K562 (cell line): ENCODE measurements around the gene FOXL3. TPM values are rescaled to one million over a fixed set of nuclear protein-coding genes. Genes with fewer than 3 reads are reported as not detected.

Source experiments
- CBX8 ChIP-seq: fragments of 200-600 bp; sonication (generic); IDR thresholded peaks from 2 replicates; pipeline ENCODE4 v1.6.1; 2012; ENCODE audit warnings: borderline replicate concordance, mixed run types, low read depth, mild to moderate bottlenecking, moderate library complexity, mixed read lengths, low read length, control low read depth, inconsistent platforms; ENCODE audit not compliant: poor library complexity, severe bottlenecking; ENCODE audit errors: extremely low read depth
- DEAF1 ChIP-seq: fragments of 450-650 bp; formaldehyde crosslinking; IDR thresholded peaks from 2 replicates; pipeline ENCODE4 v1.4.0; 2020; ENCODE audit warnings: mild to moderate bottlenecking, moderate library complexity
- ERF ChIP-seq: fragments of 450-650 bp; formaldehyde crosslinking; IDR thresholded peaks from 2 replicates; pipeline ENCODE4 v1.4.0; 2020; ENCODE audit warnings: mild to moderate bottlenecking, mixed read lengths
- HMG20B ChIP-seq: fragments of 250-450 bp; sonication (Bioruptor Pico); IDR thresholded peaks from 2 replicates; pipeline ENCODE4 v1.5.0; 2021; ENCODE audit warnings: mild to moderate bottlenecking
- KLF6 ChIP-seq: fragments of 250-450 bp; sonication (Bioruptor Pico); IDR thresholded peaks from 2 replicates; pipeline ENCODE4 v1.4.0; 2020; ENCODE audit warnings: mild to moderate bottlenecking, moderate library complexity, borderline replicate concordance
- PHF20 ChIP-seq: fragments of 450-650 bp; IDR thresholded peaks from 2 replicates; pipeline ENCODE4 v1.6.1; 2018; ENCODE audit not compliant: partially characterized antibody
- PHF8 ChIP-seq: fragments of 200-600 bp; sonication (generic); IDR thresholded peaks from 2 replicates; pipeline ENCODE4 v1.6.1; 2012; ENCODE audit warnings: mixed run types, mild to moderate bottlenecking, inconsistent platforms, low read length, moderate library complexity, borderline replicate concordance
- RBM34 ChIP-seq: fragments of 200-400 bp; formaldehyde crosslinking; IDR thresholded peaks from 2 replicates; pipeline ENCODE4 v1.6.1; 2018; ENCODE audit warnings: low read length, borderline replicate concordance; ENCODE audit not compliant: insufficient read depth
- ZNF408 ChIP-seq: fragments of 250-450 bp; sonication (Bioruptor Pico); IDR thresholded peaks from 2 replicates; pipeline ENCODE4 v1.4.0; 2020; ENCODE audit warnings: low read depth, mild to moderate bottlenecking, moderate library complexity
- polyA plus RNA-seq, 8 experiments: library from polyadenylated mRNA; depleted of rRNA in 4 of 8; stranded (reverse) in 5 of 8; unstranded in 3 of 8; fragments of >200 nt; fragmentation: Nextera tagmentation in 2 of 8; fragmentation: Illumina TruSeq in 1 of 8; extraction: Ambion mirVana in 2 of 8; extraction: Trizol in 1 of 8; gene quantifications; 2 replicates each; pipeline versions ENCODE4 v1.2.1 to v1.2.3, GENCODE V29; 2011 to 2014; ENCODE audit warnings: inconsistent platforms in 1 of 8, missing spikeins in 1 of 8
- total RNA-seq, 7 experiments: library from RNA; depleted of rRNA in 6 of 7; stranded (reverse); fragments of >200 nt in 6 of 7; fragmentation: Illumina TruSeq in 2 of 7; extraction: Trizol in 2 of 7; gene quantifications; 2 replicates each; pipeline versions ENCODE4 v1.2.1 to v1.2.3, GENCODE V29; 2011 to 2021; ENCODE audit warnings: low replicate concordance in 1 of 7
- TF ChIP-seq, protein P1 (sequence below): fragments of 450-650 bp; IDR thresholded peaks from 2 replicates; pipeline ENCODE4 v1.6.1; 2017; ENCODE audit warnings: mild to moderate bottlenecking, moderate library complexity

The FOXL3 gene
- total and polyA plus RNA-seq, 9 of the 15 experiments (the other 6 are each of a cell fraction or from before 2014, with no cell fraction given) = not detected

GRCh38 chr7:261341-262250, 28.4 kb upstream of the FOXL3 start (continued):
- TF ChIP-seq, protein P1, sequence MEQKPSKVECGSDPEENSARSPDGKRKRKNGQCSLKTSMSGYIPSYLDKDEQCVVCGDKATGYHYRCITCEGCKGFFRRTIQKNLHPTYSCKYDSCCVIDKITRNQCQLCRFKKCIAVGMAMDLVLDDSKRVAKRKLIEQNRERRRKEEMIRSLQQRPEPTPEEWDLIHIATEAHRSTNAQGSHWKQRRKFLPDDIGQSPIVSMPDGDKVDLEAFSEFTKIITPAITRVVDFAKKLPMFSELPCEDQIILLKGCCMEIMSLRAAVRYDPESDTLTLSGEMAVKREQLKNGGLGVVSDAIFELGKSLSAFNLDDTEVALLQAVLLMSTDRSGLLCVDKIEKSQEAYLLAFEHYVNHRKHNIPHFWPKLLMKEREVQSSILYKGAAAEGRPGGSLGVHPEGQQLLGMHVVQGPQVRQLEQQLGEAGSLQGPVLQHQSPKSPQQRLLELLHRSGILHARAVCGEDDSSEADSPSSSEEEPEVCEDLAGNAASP = no peak
- TF ChIP-seq ERF (CRISPR knock-in tag) (no peak), KLF6 (CRISPR knock-in tag) (no peak), CBX8 (no peak), ZNF408 (CRISPR knock-in tag) (no peak), DEAF1 (CRISPR knock-in tag) (no peak), HMG20B (CRISPR knock-in tag) (no peak), PHF8 (no peak), PHF20 (no peak), RBM34 (no peak)
